ENCODE measurements around the gene NGFR.
A peak's percentile ranks its signal among the peaks of the same experiment; 100 is the strongest.

Gene NGFR

DNA sequence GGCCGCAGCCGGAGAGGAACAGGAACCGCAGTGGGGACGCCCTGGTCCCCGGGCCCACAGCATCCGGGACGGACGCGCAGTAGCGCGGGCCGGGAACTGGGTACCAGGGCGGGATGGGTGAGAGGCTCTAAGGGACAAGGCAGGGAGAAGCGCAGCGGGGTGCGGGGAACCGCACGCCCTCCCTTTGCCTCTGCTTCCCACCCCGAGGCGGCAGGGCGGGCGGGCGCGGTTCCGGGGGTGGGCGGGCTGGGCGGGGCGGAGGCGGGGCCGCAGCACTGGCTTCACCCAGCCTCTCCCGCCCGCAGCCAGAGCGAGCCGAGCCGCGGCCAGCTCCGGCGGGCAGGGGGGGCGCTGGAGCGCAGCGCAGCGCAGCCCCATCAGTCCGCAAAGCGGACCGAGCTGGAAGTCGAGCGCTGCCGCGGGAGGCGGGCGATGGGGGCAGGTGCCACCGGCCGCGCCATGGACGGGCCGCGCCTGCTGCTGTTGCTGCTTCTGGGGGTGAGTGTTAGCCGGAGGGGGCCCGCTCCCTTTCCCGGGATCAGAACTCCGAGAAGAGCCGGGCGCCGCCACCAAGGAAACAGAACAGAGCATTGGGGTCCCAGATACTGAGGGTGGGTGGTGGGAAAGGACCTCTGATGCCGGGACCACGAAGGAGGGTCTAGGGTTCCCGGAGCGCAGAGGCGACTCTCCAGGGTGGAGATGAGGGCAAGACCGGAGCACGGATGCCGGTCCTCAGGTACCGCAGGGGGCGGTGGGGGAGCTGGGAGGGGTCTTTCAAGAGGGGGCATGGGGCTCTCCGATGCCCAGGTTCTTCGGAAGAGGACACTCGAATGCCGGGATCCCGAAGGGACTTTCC, at the start of gene NGFR:
Gene NGFR, plus strand, starts transcription at position 308 of the 856 bp plus-strand sequence. Its CDS starts 125 bp downstream, at position 433.
- peak; percentile 83 for DNase-seq (ENCODE audit: low spot score)

GRCh38 chr17:49445591-49445990, 49.5 kb upstream of the NGFR start:
- DNase-seq (ENCODE audit: low spot score): no peak

GRCh38 chr17:49447628-49448302, 47.3 kb upstream of the NGFR start:
- no peak for DNase-seq (ENCODE audit: low spot score)

GRCh38 chr17:49450181-49450580, 44.9 kb upstream of the NGFR start:
- no peak for DNase-seq (ENCODE audit: low spot score)

DNA sequence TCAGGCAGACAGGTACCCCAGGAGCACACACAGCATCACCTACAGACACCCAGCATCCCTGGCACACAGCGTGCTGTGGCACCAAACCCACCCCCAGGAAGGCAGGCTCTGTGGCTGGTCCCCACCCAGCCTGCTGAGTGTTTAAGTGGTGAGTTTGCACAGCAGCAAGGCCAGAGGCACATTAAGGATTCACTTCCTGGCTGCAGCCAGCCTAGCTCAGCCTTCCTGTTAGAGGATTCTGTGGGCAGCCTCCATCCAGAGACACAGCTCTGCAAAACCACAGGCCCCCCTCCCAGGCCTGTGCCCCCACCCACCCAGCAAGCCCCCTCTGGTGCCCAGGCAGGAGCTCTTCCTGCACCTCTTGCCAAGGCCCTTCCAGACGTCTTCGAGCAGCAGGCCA, 44.4 kb upstream of the NGFR start:
- peak; percentile 69 for DNase-seq (ENCODE audit: low spot score)

DNA sequence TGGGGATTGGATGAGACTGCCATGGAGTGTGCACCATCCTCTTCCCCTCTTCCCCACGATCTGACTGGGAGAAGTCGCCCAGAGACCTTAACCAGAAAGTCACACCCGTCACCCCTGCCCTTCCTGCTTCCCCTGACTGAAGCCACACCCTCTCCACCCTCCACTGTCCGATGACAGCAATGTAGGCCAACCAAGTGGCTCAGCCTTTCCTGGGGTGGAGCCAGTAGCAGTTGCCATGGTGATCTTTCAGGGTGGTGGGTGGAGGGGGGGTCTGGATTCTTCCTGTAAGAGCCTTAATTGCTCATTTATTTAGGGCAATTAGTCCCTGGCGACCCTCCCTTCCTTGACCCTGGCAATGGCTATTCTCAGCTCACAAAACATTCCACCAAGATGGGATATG, 42.9 kb upstream of the NGFR start:
- no peak for DNase-seq (ENCODE audit: low spot score)

GRCh38 chr17:49452661-49453060, 42.4 kb upstream of the NGFR start:
- no peak for DNase-seq (ENCODE audit: low spot score)

DNA sequence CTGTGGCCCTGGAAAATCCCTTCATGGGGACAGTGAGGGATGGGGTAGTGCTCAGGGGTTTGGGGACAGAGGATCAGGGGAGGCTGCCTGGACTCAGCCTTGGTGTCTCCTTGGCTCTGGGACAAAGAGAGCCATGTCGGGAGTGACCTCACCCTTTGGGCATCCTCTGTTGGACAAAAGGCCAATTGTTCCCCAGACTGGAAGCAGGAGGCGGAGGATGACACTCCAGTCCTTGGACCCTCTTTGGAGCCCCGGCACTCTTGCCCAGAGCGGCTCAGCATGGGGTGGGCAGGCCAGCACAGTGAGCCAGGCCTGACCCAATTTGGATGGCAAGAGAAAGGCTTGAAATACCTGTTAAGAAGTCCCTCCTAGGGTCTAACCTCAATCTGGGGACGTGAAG, 41.0 kb upstream of the NGFR start:
- peak; percentile 79 for DNase-seq (ENCODE audit: low spot score)

DNA sequence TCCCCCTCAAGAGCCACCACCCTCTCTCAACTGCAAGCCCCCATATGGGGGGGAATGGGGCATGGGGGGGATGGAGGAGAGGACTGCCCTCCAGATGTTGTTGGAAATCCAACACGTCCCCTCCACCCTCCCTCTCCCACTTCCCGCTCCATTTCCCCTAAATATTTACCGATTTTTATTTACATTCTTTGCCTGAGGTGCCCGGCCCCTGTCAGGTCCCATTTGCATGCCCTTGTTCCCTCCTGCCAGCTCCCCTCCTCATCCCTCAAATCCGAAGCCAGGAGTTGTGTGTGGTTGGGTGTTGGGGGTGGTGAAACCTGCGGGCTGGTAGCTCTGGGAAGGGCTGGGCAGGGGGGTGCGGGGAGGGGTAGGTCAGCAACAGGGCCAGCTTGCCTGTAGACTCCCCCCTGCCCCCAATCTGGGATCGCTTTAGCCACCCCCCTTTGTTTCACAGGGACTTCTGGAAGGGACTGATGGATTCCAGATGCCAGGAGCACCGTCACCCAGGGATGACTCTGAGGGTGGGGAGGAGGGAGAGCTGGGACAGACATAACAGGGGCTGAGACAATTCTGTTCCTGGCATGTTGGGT, 39.7 kb upstream of the NGFR start:
- peak; percentile 27 for DNase-seq (ENCODE audit: low spot score)

GRCh38 chr17:49456183-49456965, 38.7 kb upstream of the NGFR start:
- peak; percentile 93 for DNase-seq (ENCODE audit: low spot score)

GRCh38 chr17:49457564-49458535, 37.2 kb upstream of the NGFR start:
- no peak for DNase-seq (ENCODE audit: low spot score)

DNA sequence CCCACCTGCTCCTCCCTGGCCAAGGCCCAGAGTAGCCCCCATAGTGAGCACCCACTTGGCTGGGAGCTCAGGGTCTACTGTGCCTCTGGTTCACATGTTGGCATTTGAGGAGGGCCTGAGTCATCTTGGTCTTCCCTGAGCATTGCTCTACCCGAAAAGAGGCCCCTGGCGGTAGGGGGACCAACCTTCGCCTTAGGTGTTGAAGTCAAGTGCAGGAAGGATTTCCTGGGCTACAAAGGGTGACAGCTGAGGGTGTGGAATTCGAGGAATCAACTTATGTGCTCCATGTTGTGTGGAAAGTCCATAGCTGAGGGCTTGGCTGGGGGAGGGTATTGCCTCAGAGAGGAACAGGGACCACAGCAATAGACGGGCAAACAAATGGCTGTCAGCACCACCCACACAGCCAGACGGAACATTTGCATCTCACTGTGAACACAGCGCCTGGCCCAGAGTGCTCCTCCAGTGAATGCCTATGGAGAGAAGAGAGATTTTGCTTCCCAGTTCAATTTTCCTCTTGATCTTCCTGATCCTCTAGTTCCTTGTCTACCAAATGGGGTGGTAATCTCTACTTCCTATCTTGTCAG, 35.6 kb upstream of the NGFR start:
- DNase-seq (ENCODE audit: low spot score): no peak

DNA sequence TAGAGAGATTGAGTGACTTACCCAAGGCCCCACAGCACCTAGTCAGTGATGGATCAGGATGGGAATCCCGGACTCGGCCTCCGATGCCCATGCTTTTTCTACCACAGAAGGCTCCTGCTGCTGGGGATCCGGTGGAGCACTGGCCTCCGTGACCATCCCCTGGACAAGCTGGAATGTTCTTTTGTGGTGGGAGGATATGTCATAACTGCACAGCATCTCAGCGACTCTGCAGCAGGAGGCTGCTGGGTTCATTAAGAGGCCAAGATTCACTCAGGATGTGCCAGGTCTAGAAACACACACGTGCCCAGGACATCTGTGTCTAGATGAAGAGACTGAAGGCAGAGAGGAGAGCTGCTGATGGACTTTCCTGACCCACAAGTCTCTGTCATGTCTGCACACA, 34.7 kb upstream of the NGFR start:
- no peak for DNase-seq (ENCODE audit: low spot score)

DNA sequence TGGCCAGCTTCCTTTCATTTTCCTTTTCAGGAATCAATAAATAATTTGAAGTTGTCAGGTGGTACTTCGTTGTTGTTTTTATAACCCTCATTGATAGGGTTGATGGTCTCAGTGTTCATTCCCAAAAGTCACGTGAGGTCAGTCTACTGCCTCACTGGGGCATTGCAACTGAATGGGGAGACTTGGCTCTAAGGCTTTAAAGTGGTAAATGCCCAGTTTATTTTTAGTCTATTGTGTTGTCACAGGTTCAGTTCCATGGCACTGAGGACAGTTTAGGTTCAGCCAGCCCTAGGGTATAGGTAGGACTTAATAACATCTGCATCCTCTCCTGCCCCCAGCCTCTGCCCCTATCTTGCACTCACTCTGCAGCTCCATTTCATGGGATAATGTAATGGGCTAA, 33.5 kb upstream of the NGFR start:
- DNase-seq (ENCODE audit: low spot score): no peak

DNA sequence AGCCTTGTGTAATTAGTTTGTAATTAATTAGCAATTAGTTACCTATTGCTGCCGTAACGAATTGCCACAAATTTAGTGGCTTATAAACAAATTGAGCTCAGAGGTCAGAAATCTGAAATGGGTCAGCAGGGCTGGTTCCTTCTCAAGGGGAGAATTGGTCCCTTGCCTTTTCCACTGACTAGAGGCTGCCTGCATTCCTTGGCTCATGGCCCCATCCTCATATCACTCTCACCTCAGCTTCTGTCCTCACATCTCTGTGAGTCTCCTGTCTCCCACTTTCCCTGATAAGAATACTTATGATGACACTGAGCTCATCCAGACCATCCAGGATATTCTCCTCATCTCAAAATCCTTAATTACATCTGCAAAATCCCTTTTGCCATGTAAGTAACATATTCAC, 31.0 kb upstream of the NGFR start:
- no peak for DNase-seq (ENCODE audit: low spot score)

DNA sequence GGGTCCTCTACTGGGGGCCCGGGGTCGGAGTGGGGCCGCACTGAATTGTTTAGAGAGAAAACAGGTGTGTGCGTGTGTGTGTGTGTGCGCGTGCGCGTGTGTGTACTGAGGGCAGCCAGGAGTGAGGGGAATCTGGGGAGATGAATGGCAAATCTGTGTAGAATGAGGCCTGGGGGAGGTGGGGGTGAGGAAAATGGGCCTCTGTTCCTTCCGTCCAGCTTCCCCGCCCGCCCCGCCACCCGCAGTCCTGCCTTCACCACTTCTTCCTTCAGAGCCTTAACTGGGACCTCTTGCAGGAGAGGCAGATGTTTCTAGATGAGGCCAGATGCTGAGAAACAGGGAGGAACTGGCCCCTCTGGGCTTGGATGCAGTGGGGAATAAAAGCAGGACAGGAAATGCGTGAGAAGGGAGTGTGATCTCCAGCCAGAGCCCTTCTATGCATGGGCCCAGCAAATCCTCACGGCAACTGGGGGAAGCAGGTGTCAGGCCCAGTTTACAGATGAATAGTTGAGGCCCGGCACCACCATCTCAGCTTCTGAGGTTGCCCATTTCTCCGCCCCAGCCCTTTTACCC, 29.7 kb upstream of the NGFR start:
- no peak for DNase-seq (ENCODE audit: low spot score)

DNA sequence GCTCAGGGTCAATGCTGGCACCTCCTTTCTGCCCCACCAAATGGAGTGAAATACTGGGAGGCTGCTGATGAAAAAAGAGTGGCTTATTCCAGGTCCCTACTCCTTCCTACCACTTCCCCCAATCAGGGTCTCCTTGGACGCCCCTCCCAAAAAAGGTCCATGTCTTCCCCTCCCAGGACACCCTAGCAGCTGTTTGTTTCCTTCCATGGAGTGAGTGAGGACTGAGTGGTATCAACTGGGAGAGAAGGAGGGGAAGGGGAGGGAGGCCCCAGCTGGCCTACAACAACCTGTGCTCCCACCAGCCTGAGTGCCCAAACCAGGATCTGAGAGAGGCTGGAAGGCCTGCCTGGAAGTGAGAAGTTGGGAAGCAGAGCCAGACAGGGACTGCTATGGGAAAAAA, 28.7 kb upstream of the NGFR start:
- no peak for DNase-seq (ENCODE audit: low spot score)

- DNase-seq (ENCODE audit: low spot score): no peak
These were observed 27.9 kb upstream of the NGFR start for GRCh38 chr17:49467175-49467574.

GRCh38 chr17:49468811-49469385, 26.2 kb upstream of the NGFR start:
- DNase-seq (ENCODE audit: low spot score): peak; percentile 42
